MM.1S (cell line): ENCODE measurements around the gene CPNE1.

ENCODE experiments used
- DNase-seq: peaks from one replicate; pipeline ENCODE4 v3.0.0-alpha.2; 2015
- H2AFZ ChIP-seq: fragments of 300-600 bp; sonication (generic); 2 replicates; pipeline ENCODE4 v1.6.0; 2016; ENCODE audit warnings: antibody characterized with exemption, low read length
- H3F3A ChIP-seq: fragments of 300-600 bp; sonication (generic); 2 replicates; pipeline ENCODE4 v1.6.1; 2016; ENCODE audit warnings: mild to moderate bottlenecking, antibody characterized with exemption, low read length, moderate library complexity, mixed read lengths; ENCODE audit not compliant: insufficient read depth
- H3K27ac ChIP-seq: fragments of 300-600 bp; sonication (generic); 2 replicates; pipeline ENCODE4 v1.5.1; 2016; ENCODE audit warnings: mild to moderate bottlenecking, low read length
- H3K27me3 ChIP-seq: fragments of 300-600 bp; sonication (generic); replicated peaks from 2 replicates; pipeline ENCODE4 v1.6.0; 2016; ENCODE audit warnings: low read length; ENCODE audit not compliant: insufficient read depth
- H3K36me3 ChIP-seq: fragments of 300-600 bp; sonication (generic); replicated peaks from 2 replicates; pipeline ENCODE4 v1.6.1; 2016; ENCODE audit warnings: mild to moderate bottlenecking, low read length, mixed read lengths; ENCODE audit not compliant: insufficient read depth
- H3K4me1 ChIP-seq: fragments of 300-600 bp; sonication (generic); 2 replicates; pipeline ENCODE4 v1.6.1; 2016; ENCODE audit warnings: low read length, mixed read lengths
- H3K4me2 ChIP-seq: fragments of 300-600 bp; sonication (generic); 2 replicates; pipeline ENCODE4 v1.6.0; 2016; ENCODE audit warnings: low read depth, low read length
- H3K4me3 ChIP-seq: fragments of 300-600 bp; sonication (generic); 2 replicates; pipeline ENCODE4 v1.5.1; 2016; ENCODE audit warnings: low read length, mixed read lengths
- H3K79me2 ChIP-seq: fragments of 300-600 bp; sonication (generic); 2 replicates; pipeline ENCODE4 v1.6.1; 2016; ENCODE audit warnings: mixed run types, low read length, mixed read lengths
- H3K9ac ChIP-seq: fragments of 300-600 bp; sonication (generic); 2 replicates; pipeline ENCODE4 v1.6.1; 2016; ENCODE audit warnings: low read length, mixed read lengths
- H3K9me2 ChIP-seq: fragments of 300-600 bp; sonication (generic); replicated peaks from 2 replicates; pipeline ENCODE4 v1.6.1; 2016; ENCODE audit warnings: mild to moderate bottlenecking, low read length, mixed read lengths; ENCODE audit not compliant: insufficient read depth
- H3K9me3 ChIP-seq: fragments of 300-600 bp; sonication (generic); replicated peaks from 2 replicates; pipeline ENCODE4 v1.6.1; 2016; ENCODE audit warnings: mild to moderate bottlenecking, low read length, mixed read lengths; ENCODE audit not compliant: insufficient read depth
- H4K20me1 ChIP-seq: fragments of 300-600 bp; sonication (generic); 2 replicates; pipeline ENCODE4 v1.6.1; 2016; ENCODE audit warnings: mild to moderate bottlenecking, low read length, moderate library complexity, mixed read lengths; ENCODE audit not compliant: insufficient read depth
- CTCF ChIP-seq: fragments of 300-600 bp; sonication (generic); IDR thresholded peaks from 2 replicates; pipeline ENCODE4 v1.5.1; 2016; ENCODE audit warnings: antibody characterized with exemption, low read length, mixed read lengths
- EZH2 ChIP-seq: fragments of 300-600 bp; sonication (generic); optimal IDR thresholded peaks from 2 replicates; pipeline ENCODE3; 2017; ENCODE audit warnings: low read depth, mild to moderate bottlenecking, antibody characterized with exemption, low read length, mixed read lengths
- EZH2phosphoT487 ChIP-seq: fragments of 300-600 bp; sonication (generic); IDR thresholded peaks from 2 replicates; pipeline ENCODE4 v1.6.1; 2018; ENCODE audit warnings: antibody characterized with exemption, low read length

Gene CPNE1

GRCh38 chr20:35673884-35674283, 9.2 kb upstream of the CPNE1 start:
- no peaks in the 10 kb centered on the region for H3K27me3 ChIP-seq
- H3F3A ChIP-seq: no peaks in the 10 kb centered on the region
- H3K36me3 ChIP-seq: no peaks in the 10 kb centered on the region; the same call in 1 of the 2 replicates
- no peaks in the 10 kb centered on the region for H3K4me1 ChIP-seq
- no peaks in the 10 kb centered on the region for H3K9me2 ChIP-seq
- H3K4me3 ChIP-seq: no peak overlapping the region
- no peaks in the 10 kb centered on the region for H3K79me2 ChIP-seq
- no peak overlapping the region for H3K27ac ChIP-seq
- no peaks in the 10 kb centered on the region for H4K20me1 ChIP-seq
- H3K4me2 ChIP-seq: no peak overlapping the region
- no peak overlapping the region for H2AFZ ChIP-seq
- TF ChIP-seq EZH2 (no peak), EZH2phosphoT487 (no peak), CTCF (no peak)
- H3K9me3 ChIP-seq: no peaks in the 10 kb centered on the region
- no peak for DNase-seq
- H3K9ac ChIP-seq: no peak overlapping the region

- Histone ChIP-seq H3K27ac (no peak overlapping the region), H3F3A (no peaks in the 10 kb centered on the region), H3K79me2 (peaks cover 1% of the 10 kb centered on the region), H3K9ac (no peak overlapping the region), H3K9me2 (no peaks in the 10 kb centered on the region), H2AFZ (no peak overlapping the region), H4K20me1 (no peaks in the 10 kb centered on the region), H3K4me2 (no peak overlapping the region), H3K4me3 (no peak overlapping the region), H3K4me1 (no peaks in the 10 kb centered on the region), H3K27me3 (no peaks in the 10 kb centered on the region), H3K9me3 (no peaks in the 10 kb centered on the region), H3K36me3 (no peaks in the 10 kb centered on the region; the same call in 1 of the 2 replicates)
- TF ChIP-seq CTCF (no peak), EZH2phosphoT487 (no peak), EZH2 (no peak)
- DNase-seq: no peak
These were observed 5.0 kb upstream of the CPNE1 start for GRCh38 chr20:35669681-35670080.

- Histone ChIP-seq H2AFZ (no peak overlapping the region), H3K79me2 (peaks cover 6% of the 10 kb centered on the region), H3K27ac (no peak overlapping the region), H3K9me2 (no peaks in the 10 kb centered on the region), H3K36me3 (no peaks in the 10 kb centered on the region; the same call in 1 of the 2 replicates), H3K9ac (no peak overlapping the region), H3K4me2 (no peak overlapping the region), H3F3A (peaks cover 3% of the 10 kb centered on the region; the same call in 1 of the 2 replicates), H3K4me3 (no peak overlapping the region), H3K9me3 (no peaks in the 10 kb centered on the region), H3K4me1 (no peaks in the 10 kb centered on the region), H4K20me1 (no peaks in the 10 kb centered on the region), H3K27me3 (no peaks in the 10 kb centered on the region)
- DNase-seq: no peak
- TF ChIP-seq CTCF (no peak), EZH2phosphoT487 (no peak), EZH2 (no peak)
These were observed 4.5 kb upstream of the CPNE1 start for GRCh38 chr20:35669221-35669620.
